Chondrocyte (in vitro differentiated cells): ENCODE results near the gene P4HA3. TPM values are rescaled to one million over a fixed set of nuclear protein-coding genes. Genes with fewer than 3 reads are reported as not detected.

ENCODE experiments used
- DNase-seq: peaks from one replicate; pipeline ENCODE4 v3.0.0; 2021; ENCODE audit warnings: mixed read lengths, low spot score
- H3K27ac Mint-ChIP-seq: one replicate; pipeline ENCODE4 v1.8.0; 2021; ENCODE audit warnings: mild to moderate bottlenecking, moderate library complexity, mixed read lengths; ENCODE audit not compliant: unreplicated experiment
- H3K27me3 Mint-ChIP-seq: 2 replicates; pipeline ENCODE4 v1.8.0; 2021; ENCODE audit warnings: low read depth, mixed read lengths
- H3K36me3 Mint-ChIP-seq: 2 replicates; pipeline ENCODE4 v1.8.0; 2021; ENCODE audit warnings: low read depth, mixed read lengths
- H3K4me1 Mint-ChIP-seq: 2 replicates; pipeline ENCODE4 v1.8.0; 2021; ENCODE audit warnings: low read depth, mild to moderate bottlenecking, mixed read lengths
- H3K4me3 Mint-ChIP-seq: one replicate; pipeline ENCODE4 v1.8.0; 2021; ENCODE audit warnings: mild to moderate bottlenecking, moderate library complexity, mixed read lengths; ENCODE audit not compliant: unreplicated experiment
- H3K9me3 Mint-ChIP-seq: 2 replicates; pipeline ENCODE4 v1.8.0; 2021; ENCODE audit warnings: low read depth, mixed read lengths
- total RNA-seq: library from RNA; stranded (reverse); gene quantifications from 3 replicates; pipeline ENCODE4 v1.2.1, GENCODE V29; 2021
- TF ChIP-seq, protein P1 (sequence below): fragments of 200-600 bp; sonication (generic); IDR thresholded peaks from 2 replicates; pipeline ENCODE4 v1.5.0; 2021; ENCODE audit warnings: antibody characterized with exemption, mild to moderate bottlenecking, moderate library complexity

Gene P4HA3
- total RNA-seq, 1 donor from 2014 or later = 10.9 TPM

DNA sequence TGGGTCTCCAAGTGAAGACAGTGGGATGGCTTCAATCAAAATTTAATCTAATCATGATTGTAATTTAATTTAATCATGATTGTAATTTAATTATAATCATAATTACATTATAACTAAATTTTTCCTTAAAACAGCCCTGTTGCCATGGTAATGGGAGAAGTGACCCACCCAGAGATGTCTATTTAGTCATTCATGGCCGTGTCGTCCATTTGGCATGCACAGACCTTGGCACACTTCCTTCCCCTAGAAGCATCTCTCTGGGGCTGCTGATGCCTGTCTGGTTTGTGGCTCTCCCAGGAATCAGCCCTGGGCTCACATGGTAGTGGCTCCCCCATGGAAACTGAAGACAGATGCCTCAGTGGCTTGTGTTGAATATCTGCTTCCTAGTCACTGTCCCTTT is 27.0 kb downstream of the P4HA3 start:
- Mint-ChIP-seq H3K4me3 (no peak overlapping the region), H3K27me3 (no peaks in the 10 kb centered on the region), H3K9me3 (no peaks in the 10 kb centered on the region), H3K36me3 (peaks cover 2% of the 10 kb centered on the region), H3K27ac (no peak overlapping the region), H3K4me1 (peaks cover 12% of the 10 kb centered on the region)
- TF ChIP-seq, protein P1, sequence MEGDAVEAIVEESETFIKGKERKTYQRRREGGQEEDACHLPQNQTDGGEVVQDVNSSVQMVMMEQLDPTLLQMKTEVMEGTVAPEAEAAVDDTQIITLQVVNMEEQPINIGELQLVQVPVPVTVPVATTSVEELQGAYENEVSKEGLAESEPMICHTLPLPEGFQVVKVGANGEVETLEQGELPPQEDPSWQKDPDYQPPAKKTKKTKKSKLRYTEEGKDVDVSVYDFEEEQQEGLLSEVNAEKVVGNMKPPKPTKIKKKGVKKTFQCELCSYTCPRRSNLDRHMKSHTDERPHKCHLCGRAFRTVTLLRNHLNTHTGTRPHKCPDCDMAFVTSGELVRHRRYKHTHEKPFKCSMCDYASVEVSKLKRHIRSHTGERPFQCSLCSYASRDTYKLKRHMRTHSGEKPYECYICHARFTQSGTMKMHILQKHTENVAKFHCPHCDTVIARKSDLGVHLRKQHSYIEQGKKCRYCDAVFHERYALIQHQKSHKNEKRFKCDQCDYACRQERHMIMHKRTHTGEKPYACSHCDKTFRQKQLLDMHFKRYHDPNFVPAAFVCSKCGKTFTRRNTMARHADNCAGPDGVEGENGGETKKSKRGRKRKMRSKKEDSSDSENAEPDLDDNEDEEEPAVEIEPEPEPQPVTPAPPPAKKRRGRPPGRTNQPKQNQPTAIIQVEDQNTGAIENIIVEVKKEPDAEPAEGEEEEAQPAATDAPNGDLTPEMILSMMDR = no peak
- no peak for DNase-seq

DNA sequence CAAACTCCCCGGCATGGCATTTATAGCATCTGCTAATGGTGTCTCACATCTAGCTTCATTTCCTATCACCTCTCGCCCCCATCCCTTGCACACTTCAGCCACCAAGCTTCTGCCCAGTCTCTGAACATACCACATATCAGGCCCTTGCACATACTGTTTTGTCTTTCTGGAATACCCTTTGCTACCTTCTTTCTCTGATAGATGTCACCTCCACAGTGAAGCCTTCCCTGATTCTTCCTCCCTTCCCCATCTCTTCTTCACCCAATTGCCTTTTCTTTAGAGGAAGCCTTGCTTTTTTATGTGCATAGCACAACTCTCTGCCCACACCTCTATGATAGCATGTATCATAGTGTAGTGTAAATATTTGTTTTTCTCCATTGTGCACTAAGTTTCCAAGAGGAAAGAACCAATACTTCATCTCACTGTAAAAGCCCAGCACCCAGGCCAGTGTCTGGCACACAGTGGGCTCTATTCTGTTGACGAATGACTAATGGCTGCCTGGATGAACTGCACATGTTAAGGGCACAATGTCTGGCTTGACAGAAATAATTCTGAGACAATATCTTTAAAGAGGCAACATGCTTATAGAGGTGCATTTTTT is 27.8 kb downstream of the P4HA3 start:
- Mint-ChIP-seq H3K27ac (no peak overlapping the region), H3K27me3 (no peaks in the 10 kb centered on the region), H3K9me3 (no peaks in the 10 kb centered on the region), H3K4me3 (no peak overlapping the region), H3K4me1 (peaks cover 20% of the 10 kb centered on the region), H3K36me3 (peaks cover 2% of the 10 kb centered on the region)
- no peak for DNase-seq
- TF ChIP-seq, protein P1 = no peak

DNA sequence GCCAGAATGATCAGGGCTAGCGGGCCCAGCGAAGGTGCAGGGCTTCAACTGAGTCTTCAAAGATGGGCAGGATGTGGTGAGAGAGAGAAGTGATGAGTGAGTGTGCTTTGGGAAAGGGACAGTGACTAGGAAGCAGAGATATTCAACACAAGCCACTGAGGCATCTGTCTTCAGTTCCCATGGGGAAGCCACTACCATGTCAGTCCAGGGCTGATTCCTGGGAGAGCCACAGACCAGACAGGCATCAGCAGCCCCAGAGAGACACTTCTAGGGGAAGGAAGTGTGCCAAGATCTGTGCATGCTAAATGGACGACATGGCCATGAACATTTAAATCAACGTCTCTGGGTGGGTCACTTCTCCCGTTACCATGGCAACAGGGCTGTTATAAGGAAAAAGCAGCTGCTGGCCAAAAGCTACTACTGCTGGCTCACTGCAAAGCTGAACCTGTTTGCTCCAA is 28.5 kb downstream of the P4HA3 start:
- no peak for DNase-seq
- H3K27me3 Mint-ChIP-seq = no peaks in the 10 kb centered on the region
- no peak overlapping the region for H3K4me3 Mint-ChIP-seq
- H3K4me1 Mint-ChIP-seq = peaks cover 20% of the 10 kb centered on the region
- H3K27ac Mint-ChIP-seq = no peak overlapping the region
- H3K9me3 Mint-ChIP-seq = no peaks in the 10 kb centered on the region
- peaks cover 2% of the 10 kb centered on the region for H3K36me3 Mint-ChIP-seq
- TF ChIP-seq, protein P1 = no peak

DNA sequence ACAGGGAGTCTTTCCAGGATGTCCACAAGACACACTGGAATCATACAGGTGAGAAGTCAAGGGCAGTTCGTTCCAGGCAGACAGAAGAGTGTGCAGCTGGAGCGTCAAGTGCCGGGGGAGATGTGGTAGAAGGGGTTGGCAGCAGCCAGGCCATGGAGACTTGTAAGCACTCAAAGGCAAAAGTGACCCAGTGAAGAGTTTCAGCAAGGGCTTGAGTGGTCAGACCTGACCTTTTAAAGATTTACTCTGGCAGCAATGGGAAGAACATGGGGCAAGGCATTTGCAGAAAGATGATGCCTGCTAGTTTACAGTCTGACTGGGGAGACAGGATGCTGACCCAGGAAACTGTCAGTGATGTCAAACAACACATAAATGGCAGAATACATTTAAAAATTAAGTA is 29.0 kb downstream of the P4HA3 start:
- no peaks in the 10 kb centered on the region for H3K9me3 Mint-ChIP-seq
- H3K27ac Mint-ChIP-seq = no peak overlapping the region
- TF ChIP-seq, protein P1 = no peak
- no peak for DNase-seq
- H3K36me3 Mint-ChIP-seq = peaks cover 2% of the 10 kb centered on the region
- H3K4me1 Mint-ChIP-seq = peaks cover 23% of the 10 kb centered on the region
- H3K4me3 Mint-ChIP-seq = no peak overlapping the region
- no peaks in the 10 kb centered on the region for H3K27me3 Mint-ChIP-seq

DNA sequence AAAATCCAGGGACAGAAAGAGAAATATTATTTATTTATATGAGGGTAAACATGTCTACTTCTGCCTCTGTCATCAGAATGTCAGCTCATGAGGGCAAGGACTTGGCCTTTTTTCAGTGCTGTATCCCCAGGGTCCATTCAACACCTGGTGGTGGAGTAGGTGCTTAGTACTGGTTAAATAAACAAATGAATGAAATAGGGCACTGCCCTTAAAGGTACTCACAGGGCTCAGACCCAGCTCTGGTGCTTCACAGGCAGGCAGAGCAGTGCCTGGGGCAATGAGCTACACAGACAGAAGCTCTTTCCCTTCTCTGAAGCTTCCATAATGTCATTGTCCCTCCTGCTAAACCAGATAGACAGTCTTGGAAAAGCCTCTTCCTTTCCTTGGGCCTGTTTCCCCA is 30.9 kb downstream of the P4HA3 start:
- DNase-seq = no peak
- TF ChIP-seq, protein P1 = no peak
- no peaks in the 10 kb centered on the region for H3K27me3 Mint-ChIP-seq
- H3K27ac Mint-ChIP-seq = no peak overlapping the region
- peaks cover 2% of the 10 kb centered on the region for H3K36me3 Mint-ChIP-seq
- H3K4me3 Mint-ChIP-seq = no peak overlapping the region
- H3K4me1 Mint-ChIP-seq = peaks cover 35% of the 10 kb centered on the region
- H3K9me3 Mint-ChIP-seq = no peaks in the 10 kb centered on the region
